ENCODE results near the gene C2orf81.
"Not testable (repeated sequence)": the region's sequence is repeated elsewhere in the genome, so short reads cannot be mapped to it uniquely, and the experiment has no call there.

C2orf81 gene

GRCh38 chr2:74421221-74421870, at the start of gene C2orf81, which contains the start of gene WDR54:
C2orf81 (minus strand) TSS chr2:74421619; CDS start chr2:74421560, 59 bp downstream.
WDR54 (plus strand) TSS chr2:74421730; CDS start chr2:74422154, 424 bp downstream.
- peak within 1 kb of the TSS; percentile 75 for H3K27ac ChIP-seq (ENCODE audit: low read depth, low read length)
- H3K27me3 ChIP-seq (ENCODE audit: control insufficient read depth, insufficient read depth, low read length): peaks cover 9% of the 10 kb centered on the region; the same call in 1 of the 2 replicates
- H3K9ac ChIP-seq (ENCODE audit: low read depth, low read length): peak within 1 kb of the TSS; percentile 67
- no peaks in the 10 kb centered on the region for H3K4me1 ChIP-seq (ENCODE audit: control insufficient read depth, insufficient read depth, low read length)
- peak within 1 kb of the TSS; percentile 82 for H3K4me3 ChIP-seq (ENCODE audit: low read depth, low read length)
- no peaks in the 10 kb centered on the region for H3K9me3 ChIP-seq (ENCODE audit: control insufficient read depth, insufficient read depth, low read length)
- peaks cover 18% of the 10 kb centered on the region for H3K36me3 ChIP-seq (ENCODE audit: control insufficient read depth, insufficient read depth, low read length)

- H3K27ac ChIP-seq (ENCODE audit: low read depth, low read length); H3K27me3 ChIP-seq (ENCODE audit: control insufficient read depth, insufficient read depth, low read length); H3K9me3 ChIP-seq (ENCODE audit: control insufficient read depth, insufficient read depth, low read length); H3K4me3 ChIP-seq (ENCODE audit: low read depth, low read length); H3K9ac ChIP-seq (ENCODE audit: low read depth, low read length): not testable (repeated sequence)
- peaks cover 13% of the 10 kb centered on the region; the same call in 1 of the 2 replicates for H3K4me1 ChIP-seq (ENCODE audit: control insufficient read depth, insufficient read depth, low read length)
- peaks cover 16% of the 10 kb centered on the region for H3K36me3 ChIP-seq (ENCODE audit: control insufficient read depth, insufficient read depth, low read length)
Observed at GRCh38 chr2:74470742-74471141, 49.3 kb upstream of the C2orf81 start.

- H3K36me3 ChIP-seq (ENCODE audit: control insufficient read depth, insufficient read depth, low read length): peaks cover 15% of the 10 kb centered on the region
- H3K4me1 ChIP-seq (ENCODE audit: control insufficient read depth, insufficient read depth, low read length): peaks cover 7% of the 10 kb centered on the region
- H3K27me3 ChIP-seq (ENCODE audit: control insufficient read depth, insufficient read depth, low read length): no peaks in the 10 kb centered on the region
- H3K27ac ChIP-seq (ENCODE audit: low read depth, low read length): no peak overlapping the region
- peak overlapping the region; percentile 82 for H3K4me3 ChIP-seq (ENCODE audit: low read depth, low read length)
- peak overlapping the region; percentile 32 for H3K9ac ChIP-seq (ENCODE audit: low read depth, low read length)
- H3K9me3 ChIP-seq (ENCODE audit: control insufficient read depth, insufficient read depth, low read length): no peaks in the 10 kb centered on the region
Observed at GRCh38 chr2:74464406-74464805, 43.0 kb upstream of the C2orf81 start.

- H3K4me3 ChIP-seq (ENCODE audit: low read depth, low read length): no peak overlapping the region
- no peaks in the 10 kb centered on the region for H3K9me3 ChIP-seq (ENCODE audit: control insufficient read depth, insufficient read depth, low read length)
- H3K27ac ChIP-seq (ENCODE audit: low read depth, low read length): no peak overlapping the region
- H3K9ac ChIP-seq (ENCODE audit: low read depth, low read length): no peak overlapping the region
- H3K4me1 ChIP-seq (ENCODE audit: control insufficient read depth, insufficient read depth, low read length): peaks cover 7% of the 10 kb centered on the region
- H3K36me3 ChIP-seq (ENCODE audit: control insufficient read depth, insufficient read depth, low read length): peaks cover 15% of the 10 kb centered on the region
- H3K27me3 ChIP-seq (ENCODE audit: control insufficient read depth, insufficient read depth, low read length): no peaks in the 10 kb centered on the region
Observed at GRCh38 chr2:74462786-74463105, 41.3 kb upstream of the C2orf81 start.

GRCh38 chr2:74462054-74462785, 40.8 kb upstream of the C2orf81 start:
- no peaks in the 10 kb centered on the region for H3K27me3 ChIP-seq (ENCODE audit: control insufficient read depth, insufficient read depth, low read length)
- no peak overlapping the region for H3K4me3 ChIP-seq (ENCODE audit: low read depth, low read length)
- peaks cover 15% of the 10 kb centered on the region for H3K36me3 ChIP-seq (ENCODE audit: control insufficient read depth, insufficient read depth, low read length)
- no peaks in the 10 kb centered on the region for H3K9me3 ChIP-seq (ENCODE audit: control insufficient read depth, insufficient read depth, low read length)
- H3K9ac ChIP-seq (ENCODE audit: low read depth, low read length): no peak overlapping the region
- H3K4me1 ChIP-seq (ENCODE audit: control insufficient read depth, insufficient read depth, low read length): peaks cover 7% of the 10 kb centered on the region
- no peak overlapping the region for H3K27ac ChIP-seq (ENCODE audit: low read depth, low read length)

- no peaks in the 10 kb centered on the region for H3K27me3 ChIP-seq (ENCODE audit: control insufficient read depth, insufficient read depth, low read length)
- no peaks in the 10 kb centered on the region for H3K9me3 ChIP-seq (ENCODE audit: control insufficient read depth, insufficient read depth, low read length)
- H3K4me3 ChIP-seq (ENCODE audit: low read depth, low read length): no peak overlapping the region
- H3K27ac ChIP-seq (ENCODE audit: low read depth, low read length): peak overlapping the region; percentile 38
- no peak overlapping the region for H3K9ac ChIP-seq (ENCODE audit: low read depth, low read length)
- H3K4me1 ChIP-seq (ENCODE audit: control insufficient read depth, insufficient read depth, low read length): peaks cover 11% of the 10 kb centered on the region
- H3K36me3 ChIP-seq (ENCODE audit: control insufficient read depth, insufficient read depth, low read length): peaks cover 15% of the 10 kb centered on the region
Observed at GRCh38 chr2:74461187-74462053, 40.0 kb upstream of the C2orf81 start.

GRCh38 chr2:74460187-74460586, 38.8 kb upstream of the C2orf81 start:
- H3K27me3 ChIP-seq (ENCODE audit: control insufficient read depth, insufficient read depth, low read length); H3K27ac ChIP-seq (ENCODE audit: low read depth, low read length): not testable (repeated sequence)

GRCh38 chr2:74459503-74460118, 38.2 kb upstream of the C2orf81 start:
- H3K27me3 ChIP-seq (ENCODE audit: control insufficient read depth, insufficient read depth, low read length); H3K9ac ChIP-seq (ENCODE audit: low read depth, low read length); H3K9me3 ChIP-seq (ENCODE audit: control insufficient read depth, insufficient read depth, low read length); H3K27ac ChIP-seq (ENCODE audit: low read depth, low read length): not testable (repeated sequence)
- peaks cover 15% of the 10 kb centered on the region for H3K36me3 ChIP-seq (ENCODE audit: control insufficient read depth, insufficient read depth, low read length)
- H3K4me3 ChIP-seq (ENCODE audit: low read depth, low read length): peak overlapping the region; percentile 97; the same call in 1 of the 2 replicates
- H3K4me1 ChIP-seq (ENCODE audit: control insufficient read depth, insufficient read depth, low read length): peaks cover 13% of the 10 kb centered on the region

More at GRCh38 chr2:74460187-74460586, 38.8 kb upstream of the C2orf81 start:
- not testable (repeated sequence) for H3K9ac ChIP-seq (ENCODE audit: low read depth, low read length); H3K9me3 ChIP-seq (ENCODE audit: control insufficient read depth, insufficient read depth, low read length); H3K4me3 ChIP-seq (ENCODE audit: low read depth, low read length)
- Histone ChIP-seq H3K36me3 (ENCODE audit: control insufficient read depth, insufficient read depth, low read length) (peaks cover 15% of the 10 kb centered on the region), H3K4me1 (ENCODE audit: control insufficient read depth, insufficient read depth, low read length) (peaks cover 13% of the 10 kb centered on the region)

GRCh38 chr2:74458938-74459363, 37.5 kb upstream of the C2orf81 start:
- Histone ChIP-seq H3K36me3 (ENCODE audit: control insufficient read depth, insufficient read depth, low read length) (peaks cover 15% of the 10 kb centered on the region), H3K27me3 (ENCODE audit: control insufficient read depth, insufficient read depth, low read length) (no peaks in the 10 kb centered on the region), H3K4me1 (ENCODE audit: control insufficient read depth, insufficient read depth, low read length) (peaks cover 10% of the 10 kb centered on the region), H3K4me3 (ENCODE audit: low read depth, low read length) (peak overlapping the region; percentile 97), H3K9me3 (ENCODE audit: control insufficient read depth, insufficient read depth, low read length) (no peaks in the 10 kb centered on the region), H3K9ac (ENCODE audit: low read depth, low read length) (peak overlapping the region; percentile 80), H3K27ac (ENCODE audit: low read depth, low read length) (no peak overlapping the region)

GRCh38 chr2:74458132-74458937, 36.9 kb upstream of the C2orf81 start, which contains the start of gene WBP1:
WBP1 (plus strand) TSS chr2:74458438; CDS start chr2:74458603, 165 bp downstream.
- H3K27me3 ChIP-seq (ENCODE audit: control insufficient read depth, insufficient read depth, low read length): no peaks in the 10 kb centered on the region
- H3K27ac ChIP-seq (ENCODE audit: low read depth, low read length): peak within 1 kb of the TSS; percentile 99
- H3K9me3 ChIP-seq (ENCODE audit: control insufficient read depth, insufficient read depth, low read length): no peaks in the 10 kb centered on the region
- H3K36me3 ChIP-seq (ENCODE audit: control insufficient read depth, insufficient read depth, low read length): peaks cover 15% of the 10 kb centered on the region
- H3K4me3 ChIP-seq (ENCODE audit: low read depth, low read length): peak within 1 kb of the TSS; percentile 97
- H3K4me1 ChIP-seq (ENCODE audit: control insufficient read depth, insufficient read depth, low read length): peaks cover 10% of the 10 kb centered on the region
- peak within 1 kb of the TSS; percentile 80 for H3K9ac ChIP-seq (ENCODE audit: low read depth, low read length)

Data from HUES48 (cell line).